Measurements from ENCODE around the gene DGKA.

The DGKA gene

DNA sequence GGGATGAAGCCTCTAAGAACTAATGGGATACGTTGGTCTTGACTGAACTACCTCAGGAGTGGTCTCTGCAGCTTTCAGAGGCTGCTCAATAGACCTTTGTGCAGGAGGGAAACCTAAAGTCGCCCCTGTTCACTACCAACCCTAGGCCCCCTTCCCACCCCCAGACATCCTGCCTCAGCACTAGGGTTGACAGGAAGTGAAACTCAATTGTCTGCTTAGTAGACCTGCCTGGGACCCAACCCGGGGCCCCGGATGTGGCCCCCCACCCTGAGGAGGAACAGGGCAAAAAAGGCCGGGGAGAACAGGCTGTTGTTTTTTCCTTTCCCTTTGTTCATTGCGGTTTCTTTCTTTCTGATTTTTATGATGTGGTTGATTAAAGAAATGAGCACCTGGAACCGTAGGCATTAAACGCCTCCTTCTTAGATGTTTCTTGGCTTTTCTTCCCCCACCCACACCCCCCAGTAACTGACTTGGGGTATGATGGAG is 1.6 kb upstream of the DGKA start:
- Histone ChIP-seq H3K27ac (peak overlapping the region; percentile 93), H4K20me1 (ENCODE audit: insufficient read depth) (no peaks in the 10 kb centered on the region), H3K27me3 (ENCODE audit: insufficient read depth, low read depth) (no peaks in the 10 kb centered on the region; the same call in 1 of the 2 replicates), H2AFZ (ENCODE audit: low read depth) (peak overlapping the region; percentile 38), H3K79me2 (ENCODE audit: insufficient read depth, low read depth) (peaks cover 24% of the 10 kb centered on the region), H3K9ac (peak overlapping the region; percentile 85; the same call in 1 of the 2 replicates), H3K4me1 (ENCODE audit: low read depth, poor library complexity, severe bottlenecking) (peaks cover 61% of the 10 kb centered on the region), H3K4me2 (peak overlapping the region; percentile 80), H3K4me3 (IDR thresholded peaks at IDR 0.05; ENCODE audit: insufficient read depth, low read depth, low read length) (no peak overlapping the region), H3K36me3 (ENCODE audit: insufficient read depth) (no peaks in the 10 kb centered on the region)
- TF ChIP-seq, protein P1, sequence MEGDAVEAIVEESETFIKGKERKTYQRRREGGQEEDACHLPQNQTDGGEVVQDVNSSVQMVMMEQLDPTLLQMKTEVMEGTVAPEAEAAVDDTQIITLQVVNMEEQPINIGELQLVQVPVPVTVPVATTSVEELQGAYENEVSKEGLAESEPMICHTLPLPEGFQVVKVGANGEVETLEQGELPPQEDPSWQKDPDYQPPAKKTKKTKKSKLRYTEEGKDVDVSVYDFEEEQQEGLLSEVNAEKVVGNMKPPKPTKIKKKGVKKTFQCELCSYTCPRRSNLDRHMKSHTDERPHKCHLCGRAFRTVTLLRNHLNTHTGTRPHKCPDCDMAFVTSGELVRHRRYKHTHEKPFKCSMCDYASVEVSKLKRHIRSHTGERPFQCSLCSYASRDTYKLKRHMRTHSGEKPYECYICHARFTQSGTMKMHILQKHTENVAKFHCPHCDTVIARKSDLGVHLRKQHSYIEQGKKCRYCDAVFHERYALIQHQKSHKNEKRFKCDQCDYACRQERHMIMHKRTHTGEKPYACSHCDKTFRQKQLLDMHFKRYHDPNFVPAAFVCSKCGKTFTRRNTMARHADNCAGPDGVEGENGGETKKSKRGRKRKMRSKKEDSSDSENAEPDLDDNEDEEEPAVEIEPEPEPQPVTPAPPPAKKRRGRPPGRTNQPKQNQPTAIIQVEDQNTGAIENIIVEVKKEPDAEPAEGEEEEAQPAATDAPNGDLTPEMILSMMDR (conservative IDR thresholded peaks at IDR 0.05; ENCODE audit: low read depth, low read length) = no peak

DNA sequence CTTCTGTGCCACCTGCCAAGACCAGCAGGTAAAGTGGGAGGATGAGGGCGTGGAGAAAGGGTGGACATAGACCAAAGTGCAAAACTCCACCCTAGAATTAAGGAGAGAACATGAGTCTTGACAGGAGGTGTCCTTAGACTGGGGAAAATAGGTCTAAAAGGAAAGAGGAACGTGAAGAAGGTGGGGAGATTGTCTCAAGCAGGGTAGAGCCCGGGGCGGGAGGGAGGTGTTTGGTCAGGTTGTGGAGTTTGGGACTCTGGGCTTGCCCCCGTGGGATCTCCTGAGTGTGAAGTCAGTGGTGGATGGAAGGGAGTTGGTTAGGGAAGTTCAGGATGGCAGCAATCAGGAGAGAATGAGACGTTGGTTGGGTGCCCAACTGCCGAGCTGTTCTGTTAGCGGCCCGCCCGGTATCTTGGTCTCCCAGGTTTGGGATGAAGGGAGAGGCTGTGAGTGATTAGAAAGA is 386 bp downstream of the DGKA start:
- Histone ChIP-seq H3K9ac (peak overlapping the region; percentile 39; the same call in 1 of the 2 replicates), H3K27ac (peak overlapping the region; percentile 93), H3K79me2 (ENCODE audit: insufficient read depth, low read depth) (peaks cover 6% of the 10 kb centered on the region), H2AFZ (ENCODE audit: low read depth) (peak overlapping the region; percentile 77), H4K20me1 (ENCODE audit: insufficient read depth) (no peaks in the 10 kb centered on the region), H3K4me1 (ENCODE audit: low read depth, poor library complexity, severe bottlenecking) (peaks cover 41% of the 10 kb centered on the region), H3K27me3 (ENCODE audit: insufficient read depth, low read depth) (no peaks in the 10 kb centered on the region; the same call in 1 of the 2 replicates), H3K36me3 (ENCODE audit: insufficient read depth) (no peaks in the 10 kb centered on the region), H3K4me2 (peak overlapping the region; percentile 80), H3K4me3 (IDR thresholded peaks at IDR 0.05; ENCODE audit: insufficient read depth, low read depth, low read length) (no peak overlapping the region)
- TF ChIP-seq, protein P1 (conservative IDR thresholded peaks at IDR 0.05; ENCODE audit: low read depth, low read length) = no peak

DNA sequence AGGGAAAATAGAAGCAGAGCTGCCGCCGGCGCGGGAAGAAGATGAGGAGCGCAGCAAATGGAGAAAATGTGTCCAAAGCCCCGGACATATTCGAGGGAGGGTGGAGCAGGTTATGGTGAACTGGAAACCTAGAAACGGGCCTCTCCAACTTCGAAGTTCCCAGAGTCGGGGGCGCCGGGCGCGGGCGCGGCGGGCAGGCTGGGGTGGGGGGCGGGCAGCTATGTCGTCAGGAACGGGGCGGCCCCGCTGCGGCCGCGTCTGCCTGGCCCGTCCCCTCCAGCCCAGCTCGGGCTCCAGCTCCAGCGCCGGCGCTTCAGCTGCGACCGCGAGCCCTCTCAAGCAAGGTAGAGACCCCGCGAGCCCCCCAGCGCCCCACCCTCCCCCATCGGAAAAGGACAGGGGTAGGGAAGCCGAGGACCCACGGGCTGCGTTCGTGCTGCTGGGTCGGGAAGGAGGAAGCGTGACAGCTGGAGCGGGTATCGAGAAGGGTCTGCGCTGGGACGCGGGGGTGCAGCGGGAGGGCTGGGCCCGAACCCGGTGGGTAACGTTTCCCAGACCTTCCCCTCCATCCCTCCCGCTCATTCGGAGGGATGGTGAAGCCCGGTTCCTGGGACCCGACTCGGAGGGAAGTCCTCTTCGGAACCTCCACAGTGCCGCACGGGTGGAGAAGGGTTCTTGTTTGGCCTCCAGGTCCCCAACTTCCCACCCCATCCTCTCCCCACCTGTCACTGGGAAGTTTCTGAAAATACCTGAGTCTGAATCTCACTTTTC is 1.0 kb downstream of the DGKA start:
- TF ChIP-seq, protein P1 (conservative IDR thresholded peaks at IDR 0.05; ENCODE audit: low read depth, low read length) = no peak
- Histone ChIP-seq H3K27ac (peak overlapping the region; percentile 93), H3K36me3 (ENCODE audit: insufficient read depth) (no peaks in the 10 kb centered on the region), H3K4me2 (peak overlapping the region; percentile 80), H3K9ac (peak overlapping the region; percentile 39; the same call in 1 of the 2 replicates), H3K79me2 (ENCODE audit: insufficient read depth, low read depth) (peaks cover 3% of the 10 kb centered on the region), H3K4me3 (IDR thresholded peaks at IDR 0.05; ENCODE audit: insufficient read depth, low read depth, low read length) (no peak overlapping the region), H3K4me1 (ENCODE audit: low read depth, poor library complexity, severe bottlenecking) (peaks cover 40% of the 10 kb centered on the region), H3K27me3 (ENCODE audit: insufficient read depth, low read depth) (no peaks in the 10 kb centered on the region; the same call in 1 of the 2 replicates), H2AFZ (ENCODE audit: low read depth) (peak overlapping the region; percentile 77), H4K20me1 (ENCODE audit: insufficient read depth) (no peaks in the 10 kb centered on the region)

DNA sequence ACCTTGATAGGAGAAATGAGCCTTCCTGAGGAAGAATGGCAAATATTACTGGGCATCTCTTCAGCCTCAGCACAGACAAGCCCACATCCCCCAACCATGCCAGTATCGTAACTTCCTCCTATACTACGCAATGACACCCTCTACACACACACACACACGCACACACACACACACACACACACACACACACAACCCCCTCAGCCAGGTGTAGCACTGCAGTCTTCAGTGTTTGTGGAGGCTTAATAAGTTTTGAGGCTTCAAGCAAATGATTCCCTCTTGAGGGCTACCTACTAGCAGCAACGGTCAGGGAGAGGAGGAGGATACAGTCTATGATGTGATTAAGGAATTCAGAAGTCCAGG is 1.6 kb downstream of the DGKA start:
- no peak overlapping the region for H3K27ac ChIP-seq
- H3K79me2 ChIP-seq (ENCODE audit: insufficient read depth, low read depth) = peaks cover 3% of the 10 kb centered on the region
- TF ChIP-seq, protein P1 (conservative IDR thresholded peaks at IDR 0.05; ENCODE audit: low read depth, low read length) = no peak
- peaks cover 40% of the 10 kb centered on the region for H3K4me1 ChIP-seq (ENCODE audit: low read depth, poor library complexity, severe bottlenecking)
- no peak overlapping the region for H3K4me3 ChIP-seq (IDR thresholded peaks at IDR 0.05; ENCODE audit: insufficient read depth, low read depth, low read length)
- H3K9ac ChIP-seq = peak overlapping the region; percentile 39; the same call in 1 of the 2 replicates
- H4K20me1 ChIP-seq (ENCODE audit: insufficient read depth) = no peaks in the 10 kb centered on the region
- no peaks in the 10 kb centered on the region; the same call in 1 of the 2 replicates for H3K27me3 ChIP-seq (ENCODE audit: insufficient read depth, low read depth)
- H2AFZ ChIP-seq (ENCODE audit: low read depth) = peak overlapping the region; percentile 77; the same call in 1 of the 2 replicates
- H3K36me3 ChIP-seq (ENCODE audit: insufficient read depth) = no peaks in the 10 kb centered on the region
- H3K4me2 ChIP-seq = peak overlapping the region; percentile 80
